OCI-LY7 (cell line): ENCODE data around the gene TGM4.

Experiments
- EZH2phosphoT487 ChIP-seq: fragments of 200-600 bp; sonication (generic); IDR thresholded peaks from 2 replicates; pipeline ENCODE4 v1.6.1; 2018; ENCODE audit warnings: low read depth, borderline replicate concordance, mild to moderate bottlenecking, mixed run types, antibody characterized with exemption, low read length, moderate library complexity, mixed read lengths
- TF ChIP-seq, protein P1 (sequence below): fragments of 200-600 bp; sonication (generic); conservative IDR thresholded peaks from 2 replicates; pipeline ENCODE4 v1.5.1; 2014; ENCODE audit warnings: mild to moderate bottlenecking, antibody characterized with exemption, low read length, moderate library complexity, mixed read lengths

DNA sequence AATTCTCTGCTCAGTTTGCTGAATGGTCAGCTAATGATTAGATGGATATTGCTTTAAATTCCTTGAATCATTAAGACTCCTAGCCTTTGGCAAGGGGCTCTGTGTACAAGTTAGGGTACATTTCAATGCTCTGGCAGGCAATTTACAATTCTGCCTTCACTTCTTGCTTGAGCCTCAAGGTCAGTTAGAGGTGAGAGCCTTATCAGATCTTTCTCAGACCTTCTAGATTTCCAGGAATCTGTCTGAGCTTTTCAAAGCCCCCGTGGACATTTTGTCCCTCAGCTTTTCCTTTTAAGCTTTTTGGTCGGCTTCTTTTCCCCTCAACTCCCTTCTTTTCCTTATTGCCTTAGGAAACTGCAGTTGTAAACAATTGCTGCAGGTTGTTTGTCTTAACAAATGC lies 34.7 kb downstream of the TGM4 start:
- no peak for TF ChIP-seq EZH2phosphoT487
- TF ChIP-seq, protein P1, sequence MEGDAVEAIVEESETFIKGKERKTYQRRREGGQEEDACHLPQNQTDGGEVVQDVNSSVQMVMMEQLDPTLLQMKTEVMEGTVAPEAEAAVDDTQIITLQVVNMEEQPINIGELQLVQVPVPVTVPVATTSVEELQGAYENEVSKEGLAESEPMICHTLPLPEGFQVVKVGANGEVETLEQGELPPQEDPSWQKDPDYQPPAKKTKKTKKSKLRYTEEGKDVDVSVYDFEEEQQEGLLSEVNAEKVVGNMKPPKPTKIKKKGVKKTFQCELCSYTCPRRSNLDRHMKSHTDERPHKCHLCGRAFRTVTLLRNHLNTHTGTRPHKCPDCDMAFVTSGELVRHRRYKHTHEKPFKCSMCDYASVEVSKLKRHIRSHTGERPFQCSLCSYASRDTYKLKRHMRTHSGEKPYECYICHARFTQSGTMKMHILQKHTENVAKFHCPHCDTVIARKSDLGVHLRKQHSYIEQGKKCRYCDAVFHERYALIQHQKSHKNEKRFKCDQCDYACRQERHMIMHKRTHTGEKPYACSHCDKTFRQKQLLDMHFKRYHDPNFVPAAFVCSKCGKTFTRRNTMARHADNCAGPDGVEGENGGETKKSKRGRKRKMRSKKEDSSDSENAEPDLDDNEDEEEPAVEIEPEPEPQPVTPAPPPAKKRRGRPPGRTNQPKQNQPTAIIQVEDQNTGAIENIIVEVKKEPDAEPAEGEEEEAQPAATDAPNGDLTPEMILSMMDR: no peak
